SK-N-SH (cell line): ENCODE results near the gene LPCAT1.

Experiments used
- FOXJ3 ChIP-seq: sonication (generic); formaldehyde crosslinking; IDR thresholded peaks from 2 replicates; pipeline ENCODE4 v1.5.1; 2020; ENCODE audit warnings: mild to moderate bottlenecking, missing genetic modification reagents
- SIN3A ChIP-seq: IDR thresholded peaks from 2 replicates; pipeline ENCODE4 v1.6.1; 2012; ENCODE audit warnings: low read depth, mild to moderate bottlenecking, low read length, moderate library complexity, borderline replicate concordance
- TF ChIP-seq, protein P1 (sequence below): IDR thresholded peaks from 2 replicates; pipeline ENCODE4 v1.4.0; 2012; ENCODE audit warnings: low read depth, borderline replicate concordance

DNA sequence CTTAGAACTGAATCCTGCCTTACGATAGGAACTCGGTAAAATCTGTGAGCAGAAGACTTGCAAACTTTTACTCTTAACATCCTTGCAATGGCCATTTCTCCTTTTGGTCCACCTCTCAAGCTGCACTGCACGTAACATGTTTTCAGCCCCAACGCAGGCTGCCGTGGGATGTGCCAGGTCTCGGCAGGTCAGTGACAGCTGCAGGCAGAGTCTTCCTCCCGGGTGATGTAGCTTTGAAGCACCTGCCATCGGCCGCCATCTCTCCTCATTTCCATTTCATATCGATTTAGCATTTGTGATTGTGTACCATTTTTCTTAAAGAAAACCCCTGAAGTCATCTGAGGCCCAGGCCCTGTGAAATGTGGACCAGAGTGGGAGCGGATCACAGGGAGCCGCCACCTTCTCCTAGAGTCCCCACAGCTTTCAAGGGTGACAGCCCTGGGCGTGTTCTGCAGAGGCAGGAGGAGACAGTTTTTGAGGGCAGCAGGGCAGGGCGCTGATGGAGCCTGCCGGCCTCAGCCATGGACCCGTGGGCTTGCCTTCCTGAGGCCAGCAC, 25.8 kb upstream of the LPCAT1 start:
- TF ChIP-seq FOXJ3 (CRISPR knock-in tag) = no peak
- TF ChIP-seq, protein P1, sequence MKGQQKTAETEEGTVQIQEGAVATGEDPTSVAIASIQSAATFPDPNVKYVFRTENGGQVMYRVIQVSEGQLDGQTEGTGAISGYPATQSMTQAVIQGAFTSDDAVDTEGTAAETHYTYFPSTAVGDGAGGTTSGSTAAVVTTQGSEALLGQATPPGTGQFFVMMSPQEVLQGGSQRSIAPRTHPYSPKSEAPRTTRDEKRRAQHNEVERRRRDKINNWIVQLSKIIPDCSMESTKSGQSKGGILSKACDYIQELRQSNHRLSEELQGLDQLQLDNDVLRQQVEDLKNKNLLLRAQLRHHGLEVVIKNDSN = no peak
- no peak for TF ChIP-seq SIN3A
